NOMO-1 (cell line): ENCODE results near the gene LTBP3.
"Not testable (repeated sequence)": the region's sequence is repeated elsewhere in the genome, so short reads cannot be mapped to it uniquely, and the experiment has no call there.

Source experiments
- DNase-seq, 2 experiments: peaks; one replicate each; lab custom pipeline; 2025; ENCODE audit not compliant: unreplicated experiment in 2 of 2; lab: John Stamatoyannopoulos, UW

The LTBP3 gene

GRCh38 chr11:65518941-65519549 lies 39.1 kb downstream of the LTBP3 start:
- not testable (repeated sequence) for DNase-seq

DNA sequence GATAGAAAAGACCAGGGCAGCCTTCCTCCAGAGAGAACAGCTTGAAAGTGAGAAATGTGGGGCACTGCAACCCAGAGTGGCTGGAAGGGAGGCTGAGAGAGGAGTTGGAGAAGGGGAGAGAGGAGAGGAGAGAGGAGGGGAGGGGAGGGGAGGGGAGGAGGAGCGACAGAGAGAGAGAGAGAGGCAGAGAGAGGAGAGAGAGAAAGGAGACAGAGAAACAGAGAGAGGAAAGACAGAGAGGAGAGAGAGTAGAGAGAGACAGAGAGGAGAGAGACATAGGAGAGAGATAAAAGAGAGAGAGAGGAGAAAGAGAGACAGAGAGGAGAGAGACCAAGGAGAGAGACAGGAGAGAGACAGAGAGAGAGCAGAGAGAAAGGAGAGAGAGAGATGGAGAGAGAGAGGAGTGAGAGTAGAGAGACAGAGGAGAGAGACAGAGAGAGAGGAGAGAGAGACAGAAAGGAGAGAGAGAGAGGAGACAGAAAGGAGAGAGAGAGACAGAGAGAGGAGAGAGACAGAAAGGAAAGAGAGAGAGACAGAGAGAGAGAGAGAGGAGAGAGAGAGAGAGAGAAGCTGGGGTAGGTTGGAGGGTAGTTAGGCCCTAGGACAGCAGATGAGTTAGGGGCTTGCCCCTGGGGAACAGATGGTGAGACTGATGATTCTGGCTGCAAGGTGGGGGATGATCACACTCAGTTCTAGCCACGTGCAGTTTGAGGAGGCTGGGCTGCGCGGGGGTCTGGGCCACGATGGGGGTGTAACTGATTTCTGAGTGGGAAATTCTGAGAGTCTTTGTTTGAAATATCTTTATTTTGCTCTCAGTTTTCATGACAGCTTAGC lies 41.8 kb downstream of the LTBP3 start:
- DNase-seq = no peak

DNA sequence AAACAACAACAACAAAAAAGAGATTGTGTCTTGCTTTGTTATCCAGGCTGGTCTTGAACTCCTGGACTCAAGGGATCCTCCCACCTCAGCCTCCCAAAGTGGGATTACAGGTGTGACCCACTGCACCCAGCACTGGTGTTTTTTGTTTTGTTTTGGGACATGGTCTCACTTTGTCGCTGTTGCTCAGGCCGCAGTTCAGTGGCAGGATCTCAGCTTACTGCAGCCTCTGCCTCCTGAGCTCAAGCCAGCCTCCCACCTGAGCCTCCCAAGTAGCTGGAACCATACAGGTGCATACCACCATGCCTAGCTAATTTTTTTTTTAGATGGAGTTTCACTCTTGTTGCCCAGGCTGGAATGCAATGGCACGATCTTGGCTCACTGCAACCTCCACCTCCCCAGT lies 45.8 kb downstream of the LTBP3 start:
- not testable (repeated sequence) for DNase-seq

GRCh38 chr11:65506772-65507505 lies 51.2 kb downstream of the LTBP3 start:
- peak in 1 of 2 experiments; percentile 93 for DNase-seq

- DNase-seq = peak; percentile 54 to 67
Observed at GRCh38 chr11:65506290-65506771, 51.8 kb downstream of the LTBP3 start.

DNA sequence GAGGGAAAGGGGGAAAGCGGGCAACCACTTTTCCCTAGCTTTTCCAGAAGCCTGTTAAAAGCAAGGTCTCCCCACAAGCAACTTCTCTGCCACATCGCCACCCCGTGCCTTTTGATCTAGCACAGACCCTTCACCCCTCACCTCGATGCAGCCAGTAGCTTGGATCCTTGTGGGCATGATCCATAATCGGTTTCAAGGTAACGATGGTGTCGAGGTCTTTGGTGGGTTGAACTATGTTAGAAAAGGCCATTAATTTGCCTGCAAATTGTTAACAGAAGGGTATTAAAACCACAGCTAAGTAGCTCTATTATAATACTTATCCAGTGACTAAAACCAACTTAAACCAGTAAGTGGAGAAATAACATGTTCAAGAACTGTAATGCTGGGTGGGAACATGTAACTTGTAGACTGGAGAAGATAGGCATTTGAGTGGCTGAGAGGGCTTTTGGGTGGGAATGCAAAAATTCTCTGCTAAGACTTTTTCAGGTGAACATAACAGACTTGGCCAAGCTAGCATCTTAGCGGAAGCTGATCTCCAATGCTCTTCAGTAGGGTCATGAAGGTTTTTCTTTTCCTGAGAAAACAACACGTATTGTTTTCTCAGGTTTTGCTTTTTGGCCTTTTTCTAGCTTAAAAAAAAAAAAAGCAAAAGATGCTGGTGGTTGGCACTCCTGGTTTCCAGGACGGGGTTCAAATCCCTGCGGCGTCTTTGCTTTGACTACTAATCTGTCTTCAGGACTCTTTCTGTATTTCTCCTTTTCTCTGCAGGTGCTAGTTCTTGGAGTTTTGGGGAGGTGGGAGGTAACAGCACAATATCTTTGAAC lies 52.5 kb downstream of the LTBP3 start:
- no peak for DNase-seq

- DNase-seq = no peak
Observed at GRCh38 chr11:65504674-65505465, 53.3 kb downstream of the LTBP3 start.

DNA sequence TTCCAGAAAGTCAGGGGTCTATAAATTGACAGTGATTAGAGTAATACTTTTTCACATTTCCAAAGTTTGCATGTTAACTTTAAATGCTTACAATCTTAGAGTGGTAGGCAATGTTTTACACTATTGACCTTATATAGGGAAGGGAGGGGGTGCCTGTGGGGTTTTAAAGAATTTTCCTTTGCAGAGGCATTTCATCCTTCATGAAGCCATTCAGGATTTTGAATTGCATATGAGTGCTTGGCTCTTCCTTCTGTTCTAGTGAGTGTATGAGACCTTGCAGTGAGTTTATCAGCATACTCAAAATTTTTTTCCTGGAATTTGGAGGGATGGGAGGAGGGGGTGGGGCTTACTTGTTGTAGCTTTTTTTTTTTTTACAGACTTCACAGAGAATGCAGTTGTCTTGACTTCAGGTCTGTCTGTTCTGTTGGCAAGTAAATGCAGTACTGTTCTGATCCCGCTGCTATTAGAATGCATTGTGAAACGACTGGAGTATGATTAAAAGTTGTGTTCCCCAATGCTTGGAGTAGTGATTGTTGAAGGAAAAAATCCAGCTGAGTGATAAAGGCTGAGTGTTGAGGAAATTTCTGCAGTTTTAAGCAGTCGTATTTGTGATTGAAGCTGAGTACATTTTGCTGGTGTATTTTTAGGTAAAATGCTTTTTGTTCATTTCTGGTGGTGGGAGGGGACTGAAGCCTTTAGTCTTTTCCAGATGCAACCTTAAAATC lies 54.0 kb downstream of the LTBP3 start:
- DNase-seq = no peak

GRCh38 chr11:65503368-65503948 lies 54.7 kb downstream of the LTBP3 start:
- peak in 1 of 2 experiments; percentile 41 for DNase-seq

GRCh38 chr11:65502555-65503367 lies 55.4 kb downstream of the LTBP3 start:
- DNase-seq = peak in 1 of 2 experiments; percentile 40

DNA sequence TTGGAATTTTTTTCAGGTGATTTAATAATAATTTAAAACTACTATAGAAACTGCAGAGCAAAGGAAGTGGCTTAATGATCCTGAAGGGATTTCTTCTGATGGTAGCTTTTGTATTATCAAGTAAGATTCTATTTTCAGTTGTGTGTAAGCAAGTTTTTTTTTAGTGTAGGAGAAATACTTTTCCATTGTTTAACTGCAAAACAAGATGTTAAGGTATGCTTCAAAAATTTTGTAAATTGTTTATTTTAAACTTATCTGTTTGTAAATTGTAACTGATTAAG lies 55.9 kb downstream of the LTBP3 start:
- DNase-seq = no peak

DNA sequence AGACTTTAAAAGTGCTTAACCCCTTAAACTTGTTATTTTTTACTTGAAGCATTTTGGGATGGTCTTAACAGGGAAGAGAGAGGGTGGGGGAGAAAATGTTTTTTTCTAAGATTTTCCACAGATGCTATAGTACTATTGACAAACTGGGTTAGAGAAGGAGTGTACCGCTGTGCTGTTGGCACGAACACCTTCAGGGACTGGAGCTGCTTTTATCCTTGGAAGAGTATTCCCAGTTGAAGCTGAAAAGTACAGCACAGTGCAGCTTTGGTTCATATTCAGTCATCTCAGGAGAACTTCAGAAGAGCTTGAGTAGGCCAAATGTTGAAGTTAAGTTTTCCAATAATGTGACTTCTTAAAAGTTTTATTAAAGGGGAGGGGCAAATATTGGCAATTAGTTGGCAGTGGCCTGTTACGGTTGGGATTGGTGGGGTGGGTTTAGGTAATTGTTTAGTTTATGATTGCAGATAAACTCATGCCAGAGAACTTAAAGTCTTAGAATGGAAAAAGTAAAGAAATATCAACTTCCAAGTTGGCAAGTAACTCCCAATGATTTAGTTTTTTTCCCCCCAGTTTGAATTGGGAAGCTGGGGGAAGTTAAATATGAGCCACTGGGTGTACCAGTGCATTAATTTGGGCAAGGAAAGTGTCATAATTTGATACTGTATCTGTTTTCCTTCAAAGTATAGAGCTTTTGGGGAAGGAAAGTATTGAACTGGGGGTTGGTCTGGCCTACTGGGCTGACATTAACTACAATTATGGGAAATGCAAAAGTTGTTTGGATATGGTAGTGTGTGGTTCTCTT lies 56.5 kb downstream of the LTBP3 start:
- DNase-seq = peak in 1 of 2 experiments; percentile 37

- DNase-seq = no peak
Observed at GRCh38 chr11:65501186-65501471, 57.0 kb downstream of the LTBP3 start.

DNA sequence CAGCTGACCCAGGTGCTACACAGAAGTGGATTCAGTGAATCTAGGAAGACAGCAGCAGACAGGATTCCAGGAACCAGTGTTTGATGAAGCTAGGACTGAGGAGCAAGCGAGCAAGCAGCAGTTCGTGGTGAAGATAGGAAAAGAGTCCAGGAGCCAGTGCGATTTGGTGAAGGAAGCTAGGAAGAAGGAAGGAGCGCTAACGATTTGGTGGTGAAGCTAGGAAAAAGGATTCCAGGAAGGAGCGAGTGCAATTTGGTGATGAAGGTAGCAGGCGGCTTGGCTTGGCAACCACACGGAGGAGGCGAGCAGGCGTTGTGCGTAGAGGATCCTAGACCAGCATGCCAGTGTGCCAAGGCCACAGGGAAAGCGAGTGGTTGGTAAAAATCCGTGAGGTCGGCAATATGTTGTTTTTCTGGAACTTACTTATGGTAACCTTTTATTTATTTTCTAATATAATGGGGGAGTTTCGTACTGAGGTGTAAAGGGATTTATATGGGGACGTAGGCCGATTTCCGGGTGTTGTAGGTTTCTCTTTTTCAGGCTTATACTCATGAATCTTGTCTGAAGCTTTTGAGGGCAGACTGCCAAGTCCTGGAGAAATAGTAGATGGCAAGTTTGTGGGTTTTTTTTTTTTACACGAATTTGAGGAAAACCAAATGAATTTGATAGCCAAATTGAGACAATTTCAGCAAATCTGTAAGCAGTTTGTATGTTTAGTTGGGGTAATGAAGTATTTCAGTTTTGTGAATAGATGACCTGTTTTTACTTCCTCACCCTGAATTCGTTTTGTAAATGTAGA lies 57.6 kb downstream of the LTBP3 start:
- DNase-seq = peak; percentile 35 to 64

DNA sequence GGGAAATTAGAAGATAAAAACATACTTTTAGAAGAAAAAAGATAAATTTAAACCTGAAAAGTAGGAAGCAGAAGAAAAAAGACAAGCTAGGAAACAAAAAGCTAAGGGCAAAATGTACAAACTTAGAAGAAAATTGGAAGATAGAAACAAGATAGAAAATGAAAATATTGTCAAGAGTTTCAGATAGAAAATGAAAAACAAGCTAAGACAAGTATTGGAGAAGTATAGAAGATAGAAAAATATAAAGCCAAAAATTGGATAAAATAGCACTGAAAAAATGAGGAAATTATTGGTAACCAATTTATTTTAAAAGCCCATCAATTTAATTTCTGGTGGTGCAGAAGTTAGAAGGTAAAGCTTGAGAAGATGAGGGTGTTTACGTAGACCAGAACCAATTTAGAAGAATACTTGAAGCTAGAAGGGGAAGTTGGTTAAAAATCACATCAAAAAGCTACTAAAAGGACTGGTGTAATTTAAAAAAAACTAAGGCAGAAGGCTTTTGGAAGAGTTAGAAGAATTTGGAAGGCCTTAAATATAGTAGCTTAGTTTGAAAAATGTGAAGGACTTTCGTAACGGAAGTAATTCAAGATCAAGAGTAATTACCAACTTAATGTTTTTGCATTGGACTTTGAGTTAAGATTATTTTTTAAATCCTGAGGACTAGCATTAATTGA lies 58.3 kb downstream of the LTBP3 start:
- DNase-seq = peak in 1 of 2 experiments; percentile 54
